HTR-8/SVneo (cell line): ENCODE data around the gene ANKRD11.
"Not testable (repeated sequence)": the region's sequence is repeated elsewhere in the genome, so short reads cannot be mapped to it uniquely, and the experiment has no call there.

Experiments used
- DNase-seq: peaks from one replicate; pipeline ENCODE4 v3.0.0; 2011; ENCODE audit warnings: low spot score, mixed read lengths; ENCODE audit not compliant: insufficient read length
- FAIRE-seq: peaks from 2 replicates; lab custom pipeline; 2011; peaks lifted over from hg19 to GRCh38; lab: Jason Lieb, UNC

The ANKRD11 gene

GRCh38 chr16:89371386-89371785, 119.0 kb downstream of the ANKRD11 start:
- DNase-seq (no peak), FAIRE-seq (no peak)

- FAIRE-seq = no peak
- no peak for DNase-seq
Measured at GRCh38 chr16:89370601-89371000, 119.8 kb downstream of the ANKRD11 start.

GRCh38 chr16:89370081-89370511, 120.3 kb downstream of the ANKRD11 start:
- FAIRE-seq = no peak
- no peak for DNase-seq

GRCh38 chr16:89369266-89369895, 121.0 kb downstream of the ANKRD11 start:
- FAIRE-seq = no peak
- no peak for DNase-seq

GRCh38 chr16:89368604-89369249, 121.6 kb downstream of the ANKRD11 start:
- FAIRE-seq = no peak
- DNase-seq = no peak

- DNase-seq (no peak), FAIRE-seq (no peak)
Measured at GRCh38 chr16:89367538-89367915, 122.8 kb downstream of the ANKRD11 start.

GRCh38 chr16:89366561-89367537, 123.5 kb downstream of the ANKRD11 start:
- no peak for DNase-seq
- FAIRE-seq = no peak

GRCh38 chr16:89365996-89366395, 124.4 kb downstream of the ANKRD11 start:
- no peak for FAIRE-seq

GRCh38 chr16:89365044-89365467, 125.3 kb downstream of the ANKRD11 start:
- DNase-seq = no peak
- FAIRE-seq = no peak

More at GRCh38 chr16:89365996-89366395, 124.4 kb downstream of the ANKRD11 start:
- no peak for DNase-seq

GRCh38 chr16:89364606-89365005, 125.8 kb downstream of the ANKRD11 start:
- DNase-seq (no peak), FAIRE-seq (no peak)

GRCh38 chr16:89363621-89364393, 126.6 kb downstream of the ANKRD11 start:
- FAIRE-seq (no peak), DNase-seq (peak; percentile 58)

- FAIRE-seq, DNase-seq: not testable (repeated sequence)
Measured at GRCh38 chr16:89362540-89363223, 127.7 kb downstream of the ANKRD11 start.

GRCh38 chr16:89361751-89362539, 128.4 kb downstream of the ANKRD11 start:
- FAIRE-seq = no peak

GRCh38 chr16:89360760-89361435, 129.5 kb downstream of the ANKRD11 start:
- DNase-seq (no peak), FAIRE-seq (no peak)

More at GRCh38 chr16:89361751-89362539, 128.4 kb downstream of the ANKRD11 start:
- DNase-seq = no peak

GRCh38 chr16:89359264-89360147, 130.9 kb downstream of the ANKRD11 start:
- FAIRE-seq = no peak
- DNase-seq = no peak

- no peak for DNase-seq
- no peak for FAIRE-seq
Measured at GRCh38 chr16:89358030-89359005, 132.0 kb downstream of the ANKRD11 start.
